RWPE2 (cell line): ENCODE results near the gene GAN.

ENCODE experiments used
- ATAC-seq: fragments of 200-7000 bp; cut with Tn5 transposase; 3 replicates; pipeline ENCODE4 v1.9.1; 2021; ENCODE audit warnings: low read depth
- DNase-seq: peaks from one replicate; pipeline ENCODE4 v3.0.0-alpha.2; 2020; ENCODE audit warnings: low spot score
- H3K27ac ChIP-seq: fragments of 450-650 bp; 2 replicates; pipeline ENCODE4 v1.5.1; 2017; ENCODE audit warnings: mild to moderate bottlenecking; ENCODE audit not compliant: poor library complexity, severe bottlenecking
- H3K27me3 ChIP-seq: fragments of 250-450 bp; sonication (Bioruptor Pico); 2 replicates; pipeline ENCODE4 v1.5.1; 2021; ENCODE audit warnings: mild to moderate bottlenecking, moderate library complexity; ENCODE audit not compliant: insufficient read depth, poor library complexity, severe bottlenecking
- H3K36me3 ChIP-seq: fragments of 250-450 bp; sonication (Bioruptor Pico); 2 replicates; pipeline ENCODE4 v1.5.1; 2020; ENCODE audit warnings: low read depth, mild to moderate bottlenecking, moderate library complexity
- H3K4me1 ChIP-seq: fragments of 250-450 bp; sonication (Bioruptor Pico); 2 replicates; pipeline ENCODE4 v1.5.1; 2021; ENCODE audit warnings: mild to moderate bottlenecking, moderate library complexity; ENCODE audit not compliant: insufficient read depth, poor library complexity, severe bottlenecking
- H3K4me3 ChIP-seq: fragments of 250-450 bp; sonication (Bioruptor Pico); 2 replicates; pipeline ENCODE4 v1.5.1; 2021; ENCODE audit warnings: mild to moderate bottlenecking, moderate library complexity; ENCODE audit not compliant: severe bottlenecking
- H3K9me3 ChIP-seq: fragments of 250-450 bp; sonication (Bioruptor Pico); 2 replicates; pipeline ENCODE4 v1.5.1; 2021; ENCODE audit warnings: mild to moderate bottlenecking, moderate library complexity; ENCODE audit not compliant: severe bottlenecking
- CTCF ChIP-seq: fragments of 450-650 bp; IDR thresholded peaks from one replicate; pipeline ENCODE4 v1.5.1; 2017; ENCODE audit warnings: mild to moderate bottlenecking, moderate library complexity; ENCODE audit not compliant: poor library complexity, severe bottlenecking

GAN gene

GRCh38 chr16:81410643-81411293 is 96.0 kb downstream of the GAN start:
- no peak overlapping the region for H3K27ac ChIP-seq
- H3K9me3 ChIP-seq: no peaks in the 10 kb centered on the region
- ATAC-seq (no peak), DNase-seq (no peak)
- H3K4me3 ChIP-seq: no peak overlapping the region
- peaks cover 18% of the 10 kb centered on the region for H3K4me1 ChIP-seq
- H3K36me3 ChIP-seq: no peaks in the 10 kb centered on the region
- no peaks in the 10 kb centered on the region for H3K27me3 ChIP-seq
- TF ChIP-seq CTCF: no peak

- H3K9me3 ChIP-seq: no peaks in the 10 kb centered on the region
- H3K4me1 ChIP-seq: no peaks in the 10 kb centered on the region
- no peaks in the 10 kb centered on the region for H3K36me3 ChIP-seq
- DNase-seq (no peak), ATAC-seq (no peak)
- no peaks in the 10 kb centered on the region for H3K27me3 ChIP-seq
- no peak overlapping the region for H3K4me3 ChIP-seq
- H3K27ac ChIP-seq: no peak overlapping the region
- TF ChIP-seq CTCF: no peak
These were observed 98.7 kb downstream of the GAN start for GRCh38 chr16:81413245-81413990.

GRCh38 chr16:81415751-81416150 is 101.0 kb downstream of the GAN start:
- Histone ChIP-seq H3K4me3 (no peak overlapping the region), H3K36me3 (no peaks in the 10 kb centered on the region), H3K27me3 (no peaks in the 10 kb centered on the region), H3K9me3 (no peaks in the 10 kb centered on the region), H3K27ac (no peak overlapping the region), H3K4me1 (no peaks in the 10 kb centered on the region)
- no peak for TF ChIP-seq CTCF
- ATAC-seq: no peak
- DNase-seq: no peak

- Histone ChIP-seq H3K27ac (no peak overlapping the region), H3K9me3 (no peaks in the 10 kb centered on the region), H3K27me3 (no peaks in the 10 kb centered on the region), H3K36me3 (no peaks in the 10 kb centered on the region), H3K4me3 (no peak overlapping the region), H3K4me1 (no peaks in the 10 kb centered on the region)
- no peak for DNase-seq
- TF ChIP-seq CTCF: no peak
- no peak for ATAC-seq
These were observed 102.0 kb downstream of the GAN start for GRCh38 chr16:81416749-81417148.

- H3K9me3 ChIP-seq: no peaks in the 10 kb centered on the region
- H3K4me1 ChIP-seq: no peaks in the 10 kb centered on the region
- no peak for TF ChIP-seq CTCF
- DNase-seq (no peak), ATAC-seq (no peak)
- H3K27me3 ChIP-seq: no peaks in the 10 kb centered on the region
- H3K36me3 ChIP-seq: no peaks in the 10 kb centered on the region
- H3K4me3 ChIP-seq: no peak overlapping the region
- no peak overlapping the region for H3K27ac ChIP-seq
These were observed 102.4 kb downstream of the GAN start for GRCh38 chr16:81417210-81417609.
